Measurements from ENCODE around the gene NDFIP1.
"Not testable (repeated sequence)": the region's sequence is repeated elsewhere in the genome, so short reads cannot be mapped to it uniquely, and the experiment has no call there.

NDFIP1 gene, protein sequence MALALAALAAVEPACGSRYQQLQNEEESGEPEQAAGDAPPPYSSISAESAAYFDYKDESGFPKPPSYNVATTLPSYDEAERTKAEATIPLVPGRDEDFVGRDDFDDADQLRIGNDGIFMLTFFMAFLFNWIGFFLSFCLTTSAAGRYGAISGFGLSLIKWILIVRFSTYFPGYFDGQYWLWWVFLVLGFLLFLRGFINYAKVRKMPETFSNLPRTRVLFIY

GRCh38 chr5:142108432-142109330, at the start of gene NDFIP1:
NDFIP1 (plus strand) TSS chr5:142108779; CDS start chr5:142108975, 196 bp downstream.
- DNase-seq, result peak; percentile 86 to 87

GRCh38 chr5:142059304-142059940, 49.2 kb upstream of the NDFIP1 start:
- no peak for DNase-seq

GRCh38 chr5:142063376-142063775, 45.2 kb upstream of the NDFIP1 start:
- no peak for DNase-seq

DNA sequence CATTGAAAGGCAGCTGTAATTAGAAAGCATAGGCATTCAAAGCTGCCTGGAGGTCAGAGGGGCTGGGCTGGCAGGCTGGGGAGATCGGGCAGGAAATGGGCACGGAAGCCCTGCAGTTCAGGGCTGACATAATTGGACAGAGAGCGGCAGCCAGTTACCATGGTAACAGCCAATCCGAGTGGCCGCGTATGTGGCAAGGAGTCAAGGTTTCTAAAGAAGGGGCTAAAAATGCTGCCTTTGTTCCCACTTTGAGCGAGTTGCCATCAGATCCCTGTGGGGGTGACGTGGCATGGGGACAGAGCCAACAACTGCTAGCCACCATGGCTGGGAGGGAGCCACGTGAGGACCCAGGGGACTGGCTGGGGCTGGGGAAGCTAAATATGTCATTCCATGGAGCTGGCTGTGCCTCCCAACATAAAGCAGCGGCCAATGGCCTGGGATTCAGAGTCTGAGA, 44.7 kb upstream of the NDFIP1 start:
- peak; percentile 50 to 61 for DNase-seq

- no peak for DNase-seq
Observed at GRCh38 chr5:142065273-142065672, 43.3 kb upstream of the NDFIP1 start.

GRCh38 chr5:142069606-142070399, 38.8 kb upstream of the NDFIP1 start:
- DNase-seq, result no peak

DNA sequence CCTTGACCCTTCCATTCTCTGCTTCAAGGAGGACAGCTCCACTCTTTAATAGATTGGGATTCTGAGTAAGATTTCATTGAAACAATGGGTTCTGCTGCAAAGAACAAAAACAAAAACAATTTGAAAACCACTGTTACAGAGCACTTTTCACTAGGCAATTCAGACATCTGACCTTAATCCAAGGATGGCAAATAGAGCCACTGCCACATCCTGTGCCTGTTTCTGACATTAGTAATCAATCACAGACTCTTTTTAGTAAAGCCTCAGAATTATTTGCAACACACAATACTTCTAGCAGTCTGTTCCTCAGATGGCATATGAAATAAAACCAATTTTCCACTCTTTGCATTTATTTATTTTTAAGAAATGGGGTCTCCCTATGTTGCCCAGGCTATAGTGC, 37.8 kb upstream of the NDFIP1 start:
- no peak for DNase-seq

GRCh38 chr5:142072488-142072887, 36.1 kb upstream of the NDFIP1 start:
- no peak for DNase-seq

DNA sequence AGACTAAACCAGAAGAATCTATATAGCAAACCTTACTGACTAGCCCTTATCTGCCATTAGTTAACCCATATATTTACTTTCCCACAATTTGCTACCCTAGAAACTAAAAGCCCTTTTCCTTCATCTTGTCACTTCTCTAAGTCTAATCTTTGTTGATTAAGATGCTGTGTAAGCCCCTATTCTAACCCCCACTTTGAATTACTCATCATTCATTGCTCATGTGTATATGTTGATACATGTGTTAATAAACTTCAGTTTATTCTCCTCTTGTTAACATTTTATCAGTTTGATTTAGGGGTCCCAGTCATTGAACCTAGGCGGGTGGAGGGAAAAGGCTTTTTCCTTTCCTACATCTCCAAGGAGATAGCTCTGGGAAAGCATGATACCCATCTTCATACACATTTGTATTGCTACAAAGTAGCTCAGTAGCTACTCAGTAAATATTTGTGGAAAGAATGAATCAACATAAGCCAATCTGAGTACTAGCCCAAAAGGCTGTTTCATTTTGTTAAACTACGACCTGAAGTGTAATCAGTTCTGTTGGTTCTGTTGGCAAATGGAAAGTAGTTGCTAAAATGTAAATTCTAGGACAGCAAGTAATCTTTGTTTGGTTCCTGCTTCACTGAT, 35.1 kb upstream of the NDFIP1 start:
- no peak for DNase-seq

DNA sequence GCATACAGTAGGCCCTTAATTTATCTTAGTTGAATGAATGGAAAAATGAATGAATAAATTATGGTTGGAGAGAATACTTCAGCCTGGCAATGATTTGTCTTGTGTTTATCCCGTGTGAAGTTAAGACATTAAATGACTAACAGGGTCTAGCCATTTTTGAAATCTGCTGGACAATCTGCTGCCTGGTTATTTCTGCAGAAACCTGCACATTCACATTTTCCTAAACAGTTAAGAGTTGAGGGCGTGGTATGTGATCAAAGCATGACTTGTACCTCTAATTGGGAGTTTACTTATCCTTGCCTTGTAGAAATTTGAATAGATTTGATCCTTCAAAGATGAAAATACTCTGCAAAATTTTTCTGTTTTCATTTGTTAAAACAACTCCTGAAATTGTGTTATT, 34.6 kb upstream of the NDFIP1 start:
- no peak for DNase-seq

DNA sequence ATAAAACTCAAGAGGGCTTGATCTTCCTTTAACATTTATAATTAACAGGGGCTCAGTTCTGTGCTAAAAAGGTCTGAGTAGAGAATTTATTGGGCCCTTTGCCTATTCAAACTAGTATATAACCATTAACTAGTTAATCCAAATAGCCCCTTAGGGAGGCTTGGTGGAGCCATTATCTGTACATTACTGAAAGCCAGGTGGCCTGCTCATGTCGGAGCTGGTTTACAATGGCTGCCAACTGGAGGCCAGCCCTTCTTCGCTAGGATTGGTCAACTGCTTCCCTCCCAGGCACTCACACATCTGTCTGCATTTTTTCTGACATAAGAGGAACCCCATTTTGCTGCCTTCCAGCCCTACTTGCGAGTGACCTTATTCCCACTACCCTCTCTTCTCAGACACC, 30.4 kb upstream of the NDFIP1 start:
- DNase-seq, result no peak

- no peak for DNase-seq
Observed at GRCh38 chr5:142078706-142079105, 29.9 kb upstream of the NDFIP1 start.

DNA sequence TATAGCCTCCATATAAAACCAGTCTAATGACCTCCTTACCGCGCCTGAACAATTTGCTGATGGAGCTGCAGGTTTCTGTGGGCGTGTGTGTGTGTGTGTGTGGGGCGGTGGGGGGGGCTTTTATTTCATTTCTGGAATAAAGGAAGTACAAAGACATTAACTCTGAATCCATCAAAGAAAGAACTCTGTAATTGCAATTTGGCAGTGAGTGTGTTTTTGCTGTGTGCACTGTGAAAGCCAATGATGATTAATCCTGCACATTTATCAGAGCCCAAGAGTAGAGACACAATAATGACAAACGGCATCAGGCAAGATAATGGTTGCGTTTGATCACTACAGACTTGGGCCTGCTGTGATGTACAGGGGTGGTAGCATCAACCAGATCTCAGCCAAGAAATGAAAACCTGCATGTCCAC, 29.3 kb upstream of the NDFIP1 start:
- no peak for DNase-seq

DNA sequence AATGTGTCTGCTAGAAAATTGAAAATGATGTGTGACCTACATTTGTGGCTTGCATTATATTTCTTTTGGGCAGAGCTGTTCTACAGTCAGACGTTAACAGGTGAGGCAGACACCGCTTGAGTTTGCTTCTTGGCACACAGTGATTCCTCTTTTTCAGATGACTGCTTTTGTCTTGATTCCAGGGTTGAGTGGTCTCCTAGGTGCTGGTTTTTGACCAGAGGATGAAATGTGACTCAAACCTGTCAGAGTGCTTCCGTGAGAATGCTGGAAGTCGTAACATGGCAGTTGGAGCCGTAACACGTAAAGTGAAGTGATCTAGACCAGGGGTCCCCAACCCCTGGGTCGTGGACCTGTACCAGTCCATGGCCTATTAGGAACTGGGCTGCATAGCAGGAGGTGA, 28.3 kb upstream of the NDFIP1 start:
- DNase-seq, result no peak

DNA sequence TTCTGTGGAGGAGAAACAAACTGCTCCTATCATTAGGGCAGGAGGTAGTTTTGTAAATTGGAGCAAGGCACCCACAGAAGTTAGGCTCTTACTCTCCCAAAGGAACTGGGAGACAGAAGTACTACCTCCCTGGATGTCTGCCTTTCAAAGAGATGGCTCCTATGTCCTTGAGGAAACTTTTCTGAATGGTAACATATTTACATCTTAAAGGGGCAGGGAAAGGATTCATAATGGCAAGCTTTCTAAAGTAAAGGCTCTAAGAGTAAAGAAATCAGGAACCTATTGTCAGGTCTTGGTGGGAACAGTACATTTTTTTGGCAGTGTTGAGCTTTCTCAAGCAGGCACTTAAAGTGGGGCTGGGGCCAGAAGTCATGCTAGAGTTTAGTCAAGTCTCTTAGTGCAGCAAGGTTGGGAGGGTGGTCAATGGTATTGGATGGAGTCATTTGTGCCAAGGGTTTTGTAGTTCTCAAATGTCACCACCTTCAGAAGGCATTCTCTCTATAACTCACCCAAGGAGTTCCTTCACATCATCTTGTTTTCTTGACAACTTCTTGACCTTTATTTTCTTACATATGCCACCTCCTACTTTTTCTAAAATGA, 26.3 kb upstream of the NDFIP1 start:
- no peak for DNase-seq

DNA sequence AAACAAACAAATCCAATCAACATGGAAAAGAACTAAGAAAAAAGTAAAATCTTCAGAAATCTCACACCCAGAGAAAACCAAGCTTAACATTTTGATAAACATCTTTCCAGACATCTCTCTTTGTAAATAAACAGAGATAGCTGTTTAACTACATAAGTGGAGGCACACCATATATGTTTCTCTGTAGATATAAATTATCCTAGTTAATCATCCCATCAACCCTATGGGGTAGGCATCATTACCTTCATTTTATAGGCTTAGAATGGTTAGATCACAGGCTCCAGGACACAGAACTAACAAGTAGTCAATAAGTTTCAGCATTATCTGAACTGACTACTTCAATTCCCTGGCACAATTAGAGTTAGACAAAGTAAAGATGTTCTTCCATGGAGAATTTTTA, 22.4 kb upstream of the NDFIP1 start:
- DNase-seq, result no peak

- no peak for DNase-seq
Observed at GRCh38 chr5:142086679-142087078, 21.9 kb upstream of the NDFIP1 start.

DNA sequence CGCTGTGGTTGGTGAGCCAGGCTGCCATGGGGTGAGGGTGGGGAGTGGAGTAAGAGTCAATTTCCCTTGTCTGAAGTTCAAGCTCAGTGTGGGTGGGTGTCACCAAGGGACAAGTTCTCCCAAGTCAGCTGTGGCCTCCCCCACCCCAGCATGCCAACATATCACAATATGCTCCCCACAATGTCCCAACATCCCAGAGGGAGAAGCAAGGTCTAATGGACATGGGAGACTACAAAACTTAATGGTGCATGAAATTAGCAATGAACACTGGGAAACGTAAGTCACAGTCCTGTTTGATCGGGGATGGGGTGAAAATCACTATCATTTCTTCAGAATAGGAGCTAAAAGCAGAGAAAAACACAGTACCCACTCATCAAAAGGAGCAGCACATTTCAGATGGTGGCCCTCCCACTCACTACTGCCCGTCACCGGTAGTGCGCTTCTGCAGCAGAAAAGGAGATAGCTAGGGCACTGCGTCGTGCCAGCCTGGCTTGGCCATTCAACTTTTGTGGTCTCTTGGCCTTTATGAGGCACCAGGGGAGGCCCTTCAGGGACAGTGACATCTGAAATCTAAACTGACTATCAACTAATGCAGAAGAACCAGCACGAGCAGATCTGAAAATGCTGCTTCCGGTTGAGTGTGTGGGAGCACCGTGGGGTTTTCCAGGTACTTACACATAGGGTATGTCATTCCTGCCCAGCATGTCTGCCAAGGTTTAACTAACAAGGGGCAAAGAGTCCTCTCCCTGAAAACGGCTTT, 20.5 kb upstream of the NDFIP1 start:
- peak; percentile 9 to 61 for DNase-seq

- DNase-seq, result not testable (repeated sequence)
Observed at GRCh38 chr5:142088855-142089479, 19.6 kb upstream of the NDFIP1 start.

DNA sequence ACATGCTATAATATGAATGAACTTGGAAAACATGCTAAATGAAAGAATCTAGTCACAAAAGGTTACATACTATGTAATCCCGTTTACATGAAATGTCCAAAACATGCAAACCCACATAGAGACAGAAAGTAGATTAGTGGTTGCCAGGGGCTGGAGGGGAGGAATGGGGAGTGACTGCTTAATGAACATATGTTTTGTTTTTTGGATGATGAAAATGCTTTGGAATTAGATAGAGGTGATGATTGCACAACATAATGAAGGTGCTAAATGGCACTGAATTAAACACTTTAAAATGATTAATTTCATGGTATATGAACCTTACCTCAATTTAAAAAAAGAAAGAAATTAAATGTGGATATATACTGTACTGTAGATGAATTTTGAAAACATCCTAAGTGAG, 17.6 kb upstream of the NDFIP1 start:
- DNase-seq, result no peak

DNA sequence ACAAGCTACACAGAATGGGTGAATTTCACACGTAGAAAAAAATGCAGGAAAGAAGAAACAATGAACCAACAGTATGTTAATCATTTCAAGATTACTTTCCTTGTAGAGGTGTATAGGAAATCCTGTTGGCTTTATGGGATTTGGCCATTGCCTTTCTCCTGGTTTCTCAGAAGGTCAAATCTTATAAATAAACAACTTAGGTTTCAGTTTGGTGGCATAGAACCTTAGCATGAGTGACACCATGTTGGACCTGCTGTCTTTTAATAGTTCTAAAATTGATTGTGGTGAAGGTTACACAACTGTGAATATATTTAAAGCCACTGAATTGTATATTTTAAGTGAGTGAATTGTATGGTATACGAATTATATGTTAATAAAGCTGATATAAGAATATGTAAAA, 16.7 kb upstream of the NDFIP1 start:
- DNase-seq, result no peak
